HG03095 (cell line): ENCODE results near the gene POLR3G.

Experiments used
- ATAC-seq: cut with Tn5 transposase; IDR thresholded peaks from one replicate; pipeline ENCODE4 v1.9.1; 2021; ENCODE audit warnings: moderate library complexity; ENCODE audit not compliant: unreplicated experiment

Gene POLR3G, protein sequence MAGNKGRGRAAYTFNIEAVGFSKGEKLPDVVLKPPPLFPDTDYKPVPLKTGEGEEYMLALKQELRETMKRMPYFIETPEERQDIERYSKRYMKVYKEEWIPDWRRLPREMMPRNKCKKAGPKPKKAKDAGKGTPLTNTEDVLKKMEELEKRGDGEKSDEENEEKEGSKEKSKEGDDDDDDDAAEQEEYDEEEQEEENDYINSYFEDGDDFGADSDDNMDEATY

DNA sequence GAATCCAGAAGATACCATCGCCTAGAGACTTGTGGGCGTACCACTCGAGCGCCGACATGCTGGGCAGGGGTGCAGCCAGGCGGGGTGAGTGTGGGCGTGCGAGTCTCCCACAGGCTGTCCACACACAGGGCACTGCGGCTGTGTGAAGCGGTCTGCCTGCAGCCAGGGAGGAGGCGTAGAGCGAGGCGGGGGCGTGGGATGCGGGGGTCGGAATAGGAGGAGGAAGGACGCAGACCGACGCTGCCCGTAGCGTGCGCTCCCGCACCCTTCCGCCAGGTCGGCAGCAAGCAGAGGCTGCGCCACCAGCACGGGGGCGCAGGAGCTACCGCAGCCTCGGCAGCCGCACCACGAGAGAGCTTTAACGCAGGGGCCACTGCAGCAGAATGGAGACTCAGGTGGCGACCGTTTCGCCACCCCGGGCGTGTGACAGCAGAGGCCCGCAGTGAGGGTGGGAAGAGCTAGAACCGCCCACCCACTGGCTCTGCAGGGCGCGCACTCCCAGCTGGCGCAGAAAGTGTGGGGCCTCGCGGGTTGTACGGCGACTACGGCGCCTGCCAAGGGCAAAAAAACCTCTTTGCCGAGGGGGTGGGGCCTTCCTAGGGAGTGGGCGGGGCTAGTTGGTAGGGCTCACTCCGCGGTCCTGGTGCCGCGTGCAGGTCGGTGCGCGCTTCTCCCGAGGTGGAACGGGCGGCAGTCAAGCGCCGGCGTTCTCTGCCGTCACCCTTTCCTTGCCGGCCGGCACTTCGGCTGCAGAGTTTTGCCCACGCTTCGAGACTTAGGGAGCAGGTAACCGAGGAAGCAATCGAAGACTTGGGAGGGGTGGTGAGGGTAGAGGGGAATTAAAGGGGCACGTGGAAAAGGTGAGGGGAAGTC lies at the start of gene POLR3G, which contains the start of gene MBLAC2:
Gene POLR3G (plus strand): TSS at position 630 of the 873 bp plus-strand sequence. CDS start 10,704 bp downstream, outside the sequence.
Gene MBLAC2 (minus strand): TSS at position 537 of the 873 bp plus-strand sequence. CDS start 479 bp downstream, at position 58.
- ATAC-seq = peak; percentile 90

DNA sequence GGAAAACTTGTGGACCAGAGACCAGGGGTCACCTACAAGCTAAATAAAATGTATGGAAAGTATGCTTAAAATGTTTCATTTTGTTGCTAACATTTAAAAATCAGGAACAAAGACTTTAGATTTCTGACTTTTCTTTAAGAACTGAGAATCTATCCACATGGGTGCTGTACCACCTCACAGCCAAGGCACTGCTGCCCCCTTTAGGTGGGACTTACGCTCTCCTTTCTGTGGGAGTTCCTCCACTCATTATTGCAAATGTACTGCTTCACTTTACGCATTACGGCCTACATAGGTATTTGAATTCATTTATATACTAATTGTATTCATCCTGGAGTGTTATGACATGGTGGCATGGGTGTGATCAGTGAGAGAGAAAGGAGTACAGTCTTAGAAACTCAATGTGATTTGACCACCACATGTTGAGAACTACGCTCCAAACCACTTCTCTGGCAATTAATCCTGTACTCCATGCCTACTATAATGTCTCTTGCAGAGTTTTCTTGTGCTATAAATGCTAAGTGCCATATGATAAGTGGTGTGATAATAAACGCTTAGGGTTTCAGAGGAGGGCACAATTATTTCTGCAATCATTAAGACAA lies 40.4 kb upstream of the POLR3G start:
- no peak for ATAC-seq

DNA sequence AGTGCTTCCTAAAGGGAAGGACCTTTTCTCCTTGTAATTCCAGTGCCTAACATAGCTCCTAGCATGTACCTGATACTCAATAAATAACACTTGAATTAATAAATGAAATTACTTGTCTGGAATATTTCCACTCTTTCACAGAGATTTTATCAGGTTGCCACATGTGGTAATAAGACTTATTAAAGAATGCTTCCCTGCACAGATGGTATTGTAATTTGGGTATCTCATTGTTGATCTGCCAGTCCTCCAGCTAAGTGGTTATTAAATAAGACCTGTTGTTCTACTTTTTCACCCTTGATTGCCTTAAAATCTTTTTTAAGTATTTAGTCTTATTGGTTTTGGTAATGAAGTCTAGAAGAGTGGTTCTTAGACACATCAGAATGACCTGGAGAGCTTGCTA lies 37.0 kb upstream of the POLR3G start:
- ATAC-seq = no peak

DNA sequence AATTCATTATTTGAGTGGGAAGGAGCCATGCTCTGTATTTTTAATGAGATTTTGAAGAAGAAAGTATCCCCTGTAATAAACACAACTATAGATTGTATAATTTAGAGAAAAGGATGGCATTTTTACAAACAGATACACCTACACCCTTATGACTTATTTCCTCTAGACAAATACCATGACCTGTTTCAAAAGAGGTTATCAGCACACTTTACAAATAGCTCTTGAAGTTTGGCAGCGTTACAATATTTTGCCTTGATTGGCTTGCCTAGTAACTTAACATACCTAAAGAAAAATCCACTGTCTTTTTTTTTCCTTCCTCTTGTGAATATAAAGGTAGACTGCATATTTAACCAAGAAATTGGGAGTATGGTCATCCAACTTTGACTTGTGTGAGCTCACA lies 36.6 kb upstream of the POLR3G start:
- ATAC-seq = no peak

DNA sequence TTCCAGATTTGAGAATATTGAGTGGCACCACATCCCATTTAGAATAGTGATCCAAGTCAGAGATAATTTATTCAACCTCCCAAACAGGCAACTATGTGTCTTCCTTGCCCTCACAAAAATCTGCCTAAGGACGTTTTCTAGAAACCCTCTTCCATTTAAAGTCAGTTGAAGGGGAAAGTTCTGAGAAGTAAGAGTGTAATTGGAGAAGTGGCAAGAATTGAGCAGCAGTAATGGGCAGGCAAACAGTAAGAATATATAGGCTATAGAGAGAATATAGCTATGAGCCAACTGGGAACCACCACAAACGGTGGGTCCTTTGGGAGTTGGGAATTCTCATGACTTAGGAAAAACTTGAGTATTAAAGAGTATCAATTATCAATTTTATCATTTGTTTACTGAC lies 34.0 kb upstream of the POLR3G start:
- no peak for ATAC-seq

DNA sequence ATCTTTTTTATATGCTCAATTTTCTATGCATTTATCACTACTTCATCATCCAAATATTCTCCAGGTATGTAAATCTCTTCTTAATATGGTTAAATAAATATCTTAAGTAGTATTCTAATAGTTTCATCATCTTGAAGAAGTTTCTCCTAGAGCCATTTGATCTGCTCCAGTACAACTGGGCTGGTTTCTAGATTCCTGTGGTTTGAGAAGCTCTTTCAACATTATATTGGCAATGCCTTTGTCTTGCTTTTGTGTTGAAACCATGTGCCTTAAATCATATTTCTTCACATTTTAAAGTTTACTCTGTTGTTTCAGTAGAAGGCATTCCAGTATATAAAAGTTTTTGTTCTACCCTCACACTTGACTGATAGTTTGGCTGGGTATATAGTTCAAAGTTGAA lies 27.7 kb upstream of the POLR3G start:
- ATAC-seq = no peak

DNA sequence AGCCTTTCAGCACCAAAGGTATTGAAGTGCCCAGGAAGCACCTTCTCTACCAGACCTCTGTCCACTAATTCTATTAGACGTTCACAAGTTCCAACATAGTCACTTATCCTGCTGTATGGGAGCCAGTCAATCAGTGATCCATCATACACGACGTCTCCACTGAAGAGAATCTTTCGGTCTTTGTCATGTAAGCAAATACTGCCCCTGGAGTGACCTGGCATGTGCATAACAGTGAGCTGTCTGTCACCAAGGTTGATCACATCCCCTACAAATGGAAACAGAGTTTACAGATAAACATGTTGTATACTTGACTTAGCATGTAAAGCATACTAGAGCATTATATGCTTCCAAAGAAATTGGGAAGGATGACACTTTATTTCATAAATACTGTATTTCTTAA lies 13.4 kb upstream of the POLR3G start:
- ATAC-seq = no peak

DNA sequence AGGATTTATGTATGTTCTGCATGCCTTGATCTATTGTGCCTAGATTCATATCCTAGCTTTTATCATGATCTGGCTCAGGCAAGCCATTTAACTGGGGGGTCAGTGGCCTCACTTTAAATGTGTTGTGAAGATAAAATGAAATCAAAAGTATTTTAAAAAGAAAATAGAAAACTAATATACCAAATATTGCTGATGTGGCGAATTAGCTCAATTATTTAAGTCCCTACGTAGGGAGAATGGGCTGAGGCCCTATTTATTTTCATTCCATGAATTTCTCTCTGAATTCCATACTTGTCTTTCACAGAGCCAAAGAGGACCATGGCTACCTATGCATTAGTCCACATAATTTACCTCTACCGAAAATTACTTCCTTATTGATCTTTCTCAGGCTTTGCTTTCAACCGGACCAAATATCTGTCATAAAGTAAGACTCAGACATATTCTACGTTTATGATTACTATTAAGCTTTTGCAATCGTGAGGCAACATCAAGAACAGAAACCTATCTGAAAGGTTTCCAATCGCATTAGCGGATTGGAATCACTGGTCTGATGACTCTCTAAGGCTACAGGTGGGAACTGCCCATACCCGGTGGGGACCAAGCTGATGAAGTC lies 1.8 kb upstream of the POLR3G start:
- peak; percentile 7 for ATAC-seq

DNA sequence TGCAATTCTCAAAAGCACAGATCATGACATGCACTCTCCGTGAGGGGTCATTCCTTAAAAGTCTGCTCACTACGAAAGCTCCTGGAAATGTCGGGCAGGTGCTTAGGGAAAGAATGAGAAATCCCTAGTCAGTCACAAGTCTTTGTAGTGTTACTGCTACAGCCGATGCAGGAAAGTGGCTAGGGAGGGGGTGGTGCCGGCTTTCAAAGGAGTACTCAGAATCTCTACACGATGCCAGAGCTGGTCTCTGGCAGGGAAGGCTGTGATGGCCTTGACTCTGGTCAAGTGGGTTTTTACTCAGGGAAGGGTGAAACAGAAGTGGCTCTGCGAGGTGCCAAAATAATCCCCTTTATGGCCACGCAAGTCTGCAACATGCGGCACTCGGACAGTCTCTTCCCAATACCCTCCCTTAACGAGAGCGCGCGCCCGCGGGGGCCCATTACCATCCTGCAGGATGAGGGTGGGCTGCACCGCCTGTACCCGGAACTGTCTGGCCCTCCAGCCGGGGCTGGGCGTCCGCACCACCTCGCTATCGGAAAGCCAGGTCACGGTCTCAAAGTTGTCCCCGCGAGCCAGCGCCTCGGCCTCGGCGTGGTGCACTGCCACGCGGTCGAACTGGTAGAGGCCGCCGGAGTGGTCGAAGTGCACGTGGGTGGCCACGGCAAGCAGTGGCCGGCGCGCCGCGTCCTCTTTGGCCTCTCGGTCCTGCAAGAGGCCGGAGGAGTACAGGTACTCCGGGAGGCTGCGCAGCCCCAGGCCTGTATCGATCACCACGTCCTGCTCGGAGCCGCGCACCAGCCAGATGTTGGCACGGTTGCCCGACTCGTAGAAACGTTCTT lies 1.0 kb upstream of the POLR3G start:
- ATAC-seq = peak; percentile 6

DNA sequence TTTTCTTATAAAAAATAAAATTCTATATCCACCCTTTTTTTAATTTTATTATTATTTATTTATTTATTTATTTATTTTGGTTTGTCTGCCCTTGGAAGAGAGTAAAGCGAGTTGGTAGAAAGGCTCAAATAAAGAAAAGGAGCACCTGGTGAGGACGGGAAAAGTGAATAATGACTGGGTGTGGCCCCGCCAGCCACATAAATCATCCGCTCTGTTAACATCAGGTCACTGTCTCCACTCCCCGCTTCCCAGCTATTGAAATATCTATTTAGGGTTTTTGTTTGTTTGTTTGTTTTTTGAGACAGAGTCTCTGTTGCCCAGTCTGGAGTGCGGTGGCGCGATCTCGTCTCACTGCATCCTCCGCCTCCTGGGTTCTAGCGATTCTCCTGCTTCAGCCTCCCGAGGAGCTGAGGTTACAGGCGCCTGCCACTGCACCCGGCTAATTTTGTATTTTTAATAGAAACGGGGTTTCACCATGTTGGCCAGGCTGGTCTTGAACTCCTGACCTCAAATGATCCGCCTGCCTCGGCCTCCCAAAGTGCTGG lies 844 bp downstream of the POLR3G start:
- ATAC-seq = no peak

DNA sequence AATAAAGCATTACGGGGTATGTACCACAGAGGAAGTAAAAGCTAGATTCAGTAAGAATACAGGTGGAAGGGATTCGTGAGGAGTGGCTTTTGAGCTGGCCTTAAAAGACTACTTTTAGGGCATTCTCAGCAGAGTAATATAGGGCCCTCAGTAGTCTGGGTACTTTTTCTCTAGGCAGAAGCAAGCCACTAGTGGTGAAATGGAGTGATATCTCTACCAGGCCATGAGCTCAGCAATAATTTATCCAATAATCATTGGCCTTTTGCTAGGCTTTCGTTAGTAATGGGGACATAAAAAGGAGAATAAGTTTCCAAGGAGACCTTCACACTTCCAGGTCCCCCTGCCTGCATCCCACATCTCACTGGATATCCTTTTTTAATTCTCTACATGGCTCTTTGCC lies 1.7 kb downstream of the POLR3G start:
- no peak for ATAC-seq

DNA sequence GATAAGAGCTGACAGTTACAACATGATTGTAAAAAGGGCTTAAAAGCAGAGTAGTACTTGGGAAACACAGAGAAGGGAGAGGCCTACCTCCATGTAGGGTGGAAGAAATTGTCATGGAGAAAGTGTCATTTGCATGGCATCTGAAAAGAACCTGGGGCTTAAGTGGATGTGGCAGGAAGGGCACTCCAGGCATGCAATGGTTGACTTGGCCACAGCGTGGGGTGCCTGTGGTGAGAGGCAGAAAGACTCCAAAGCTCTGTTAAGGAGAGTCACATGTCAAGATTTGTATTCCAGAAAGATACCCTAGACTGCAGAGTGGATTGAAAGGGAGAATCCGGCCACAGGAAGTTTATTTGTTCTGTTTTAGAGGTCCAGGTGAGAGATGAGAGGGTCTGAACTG lies 2.4 kb downstream of the POLR3G start:
- ATAC-seq = no peak

DNA sequence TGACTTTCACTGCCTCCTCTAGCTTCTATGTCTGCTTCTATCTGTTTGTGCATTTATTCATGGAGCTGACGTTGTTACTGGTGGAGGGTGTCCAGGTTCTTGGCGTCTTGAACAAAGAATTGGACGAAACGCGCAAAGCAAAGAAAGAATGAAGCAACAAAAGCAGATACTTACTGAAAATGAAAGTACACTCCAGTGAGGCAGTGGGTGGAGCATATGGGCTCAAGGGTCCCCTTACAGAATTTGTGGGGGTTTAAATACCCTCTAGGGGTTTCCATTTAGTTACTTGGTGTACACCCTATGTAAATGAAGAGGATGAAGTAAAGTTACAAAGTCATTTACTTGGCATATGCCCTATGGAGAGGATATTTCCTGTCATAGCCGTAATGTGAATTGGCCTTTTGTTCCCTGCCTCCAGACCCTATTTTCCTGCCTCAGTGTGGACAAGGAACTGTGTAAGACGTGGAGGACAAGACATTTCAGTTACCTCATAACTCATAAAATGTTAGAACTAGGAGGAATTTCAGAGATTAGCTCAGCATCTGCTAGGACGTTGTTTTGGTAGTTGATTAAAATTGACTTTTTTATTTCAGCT lies 3.1 kb downstream of the POLR3G start:
- no peak for ATAC-seq

DNA sequence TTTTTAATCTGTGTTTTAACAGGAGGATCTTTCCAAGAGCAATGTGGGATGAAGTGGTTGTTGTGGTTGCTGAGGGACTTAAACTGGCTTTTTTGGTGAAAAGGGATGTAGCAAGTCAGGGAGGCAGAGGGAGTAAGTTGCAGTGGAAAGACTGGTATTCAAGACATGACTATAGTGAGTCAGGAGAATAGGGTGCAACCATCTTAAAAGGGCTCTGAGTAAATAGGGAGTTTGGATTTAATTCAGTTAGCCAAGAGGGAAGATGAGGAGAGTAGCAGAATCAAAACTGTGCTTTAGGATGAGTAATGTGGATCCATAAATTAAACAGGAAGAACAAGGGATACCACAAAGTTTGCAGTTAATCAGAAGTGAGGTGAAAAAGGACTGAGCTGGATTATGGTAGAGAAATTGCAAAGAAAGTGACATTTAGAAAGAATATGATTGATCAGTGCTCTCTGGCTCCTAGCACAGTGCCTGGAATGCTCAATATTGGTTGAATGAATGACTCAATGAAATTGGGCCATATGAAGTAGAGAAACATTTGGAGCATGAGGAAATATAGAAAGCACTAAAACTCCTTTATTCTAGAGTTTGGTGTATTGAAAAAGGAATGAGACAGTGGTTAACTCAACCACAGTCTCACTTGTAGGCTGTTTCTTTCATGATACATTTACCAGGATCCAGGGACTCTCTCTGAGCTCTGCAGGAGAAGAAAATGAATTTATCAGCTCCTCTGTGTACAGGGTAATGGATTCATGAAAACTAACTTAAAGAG lies 5.1 kb downstream of the POLR3G start:
- ATAC-seq = no peak

DNA sequence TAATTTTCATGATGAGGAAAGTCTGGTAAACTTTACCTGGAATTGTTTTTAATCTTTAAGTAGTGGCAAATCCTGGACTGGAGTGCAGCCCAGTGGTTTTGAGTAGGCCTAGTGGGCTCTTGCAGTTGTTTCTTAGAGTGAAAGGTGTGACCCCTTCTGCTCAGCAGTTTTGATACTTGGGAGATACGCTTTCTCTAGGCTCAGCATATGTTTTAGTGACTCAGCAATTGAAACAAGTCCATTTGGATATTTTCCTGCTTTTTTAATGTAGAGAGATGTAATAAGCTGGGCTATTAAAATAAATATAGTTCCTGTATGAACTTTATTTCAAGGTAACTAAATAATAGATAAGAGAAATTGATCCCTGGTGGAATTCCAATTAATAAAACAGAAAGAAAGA lies 6.0 kb downstream of the POLR3G start:
- ATAC-seq = no peak

DNA sequence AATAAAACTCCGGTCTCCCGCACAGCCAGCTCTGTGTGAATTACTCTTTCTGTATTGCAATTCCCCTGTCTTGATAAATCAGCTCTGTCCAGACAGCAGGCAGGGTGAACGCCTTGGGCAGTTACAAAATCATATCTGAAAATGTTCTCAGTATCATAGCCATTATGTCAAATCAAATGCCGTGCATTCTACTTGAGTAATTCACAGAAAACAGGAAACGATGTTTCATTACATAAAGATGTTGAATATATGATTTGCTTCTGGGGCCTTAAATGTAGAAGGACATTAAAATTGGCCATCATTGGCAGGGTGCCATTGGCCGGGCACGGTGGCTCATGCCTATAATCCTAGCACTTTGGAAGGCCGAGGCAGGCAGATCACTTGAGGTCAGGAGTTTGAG lies 8.5 kb downstream of the POLR3G start:
- no peak for ATAC-seq

DNA sequence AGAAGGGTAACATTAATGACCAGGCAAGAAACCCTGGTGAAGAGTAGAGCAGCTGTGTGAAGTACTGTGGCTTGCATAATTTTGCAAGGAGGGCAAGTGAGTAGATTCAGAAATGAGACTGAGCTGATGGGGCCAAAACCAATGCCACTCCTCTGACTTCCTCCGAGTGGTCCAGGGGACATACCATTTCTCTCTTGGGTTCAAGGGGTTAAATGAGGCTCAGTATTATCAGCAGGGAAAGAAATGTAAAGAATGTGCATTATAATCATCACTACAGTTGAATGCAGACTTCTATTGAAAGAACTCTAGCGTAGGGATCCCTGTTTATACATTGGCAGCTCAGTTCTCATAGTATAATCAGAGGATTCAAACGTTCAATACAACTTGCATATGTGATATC lies 9.9 kb downstream of the POLR3G start:
- ATAC-seq = no peak

DNA sequence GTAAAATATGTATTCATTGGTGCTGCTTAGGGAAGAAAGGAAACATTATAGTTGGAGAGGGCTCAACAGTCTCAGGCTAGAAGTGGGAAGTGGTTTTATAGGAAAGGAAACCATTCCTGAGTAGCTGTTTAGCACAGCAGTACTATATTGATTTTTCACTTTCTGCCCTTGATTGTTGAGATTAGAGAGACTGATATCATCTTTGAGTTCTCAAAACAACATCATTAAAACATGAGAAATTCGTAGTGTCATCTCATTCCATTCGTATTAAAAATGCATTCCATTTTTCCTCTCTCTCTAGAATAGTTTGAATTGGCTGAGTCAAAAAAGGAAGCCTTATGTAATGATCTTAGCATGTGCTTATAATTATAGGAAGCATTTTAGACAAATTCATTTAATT lies 14.1 kb downstream of the POLR3G start:
- no peak for ATAC-seq

DNA sequence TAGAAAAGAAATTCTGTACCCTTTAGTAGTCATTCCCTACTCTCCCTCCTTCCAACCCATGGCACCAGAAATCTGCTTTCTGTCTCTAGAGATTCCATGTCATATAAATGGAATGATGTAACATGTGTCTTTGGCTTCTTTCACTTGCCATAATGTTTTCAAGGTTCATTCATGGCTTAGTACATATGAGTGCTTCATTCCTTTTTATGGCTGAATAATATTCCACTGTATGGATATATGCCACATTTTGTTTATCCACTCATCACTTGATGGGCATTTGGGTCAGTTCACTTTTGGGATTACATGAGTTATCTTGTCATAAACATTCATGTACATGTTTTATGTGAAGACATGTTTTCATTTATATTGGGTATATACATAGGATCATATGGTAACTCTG lies 19.4 kb downstream of the POLR3G start:
- ATAC-seq = no peak
